Psoas muscle (tissue), 8 donors: ENCODE results near the gene ZNF609. TPM values are rescaled to one million over a fixed set of nuclear protein-coding genes. Genes with fewer than 3 reads are reported as not detected.

Experiments used
- ATAC-seq, 4 donors: fragments of 200-7000 bp; cut with Tn5 transposase; one replicate each; pipeline ENCODE4 v1.9.1; 2020; ENCODE audit warnings: moderate library complexity in 3 of 4, mild to moderate bottlenecking in 2 of 4
- DNase-seq, 2 donors: peaks; one replicate each; pipeline ENCODE4 v3.0.0-alpha.2; 2020
- H3K27ac ChIP-seq: fragments of 200-600 bp; one replicate; pipeline ENCODE4 v1.8.0; 2022
- H3K27me3 ChIP-seq, 3 donors: fragments of 200-600 bp in 1 of 3; one replicate each; pipeline versions ENCODE4 v1.6.1 to v1.8.0; 2013 to 2022; ENCODE audit warnings: low read length in 2 of 3, mild to moderate bottlenecking in 2 of 3, moderate library complexity in 1 of 3; ENCODE audit not compliant: insufficient read depth in 3 of 3
- H3K36me3 ChIP-seq, 2 donors: fragments of 200-600 bp in 1 of 2; one replicate each; pipeline versions ENCODE4 v1.6.1 to v1.8.0; 2013 to 2022; ENCODE audit warnings: low read depth in 1 of 2, mild to moderate bottlenecking in 1 of 2, moderate library complexity in 1 of 2; ENCODE audit not compliant: insufficient read depth in 1 of 2
- H3K4me1 ChIP-seq: fragments of 200-600 bp; one replicate; pipeline ENCODE4 v1.8.0; 2022
- H3K4me3 ChIP-seq: fragments of 200-600 bp; one replicate; pipeline ENCODE4 v1.8.0; 2022; ENCODE audit warnings: mild to moderate bottlenecking
- H3K9me3 ChIP-seq: fragments of 200-600 bp; one replicate; pipeline ENCODE4 v1.8.0; 2022
- CTCF ChIP-seq: fragments of 200-600 bp; IDR thresholded peaks from one replicate; pipeline ENCODE4 v1.8.0; 2022; ENCODE audit warnings: antibody characterized with exemption
- WGBS, 3 donors: extraction: QIAGEN DNeasy Blood & Tissue Kit; methylation state at CpG; one replicate each; pipeline versions ENCODE4 v1.1.6 to v1.1.7; 2013; 5-methylcytosine and 5-hydroxymethylcytosine counted together
- intact Hi-C, 2 donors: fragments of 100-400 bp; cut with DNase I; formaldehyde crosslinking; loops; one replicate each; pipeline versions ENCODE4 v1.11.0 to v1.14.2; 2022
- polyA plus RNA-seq, 3 donors: library from polyadenylated mRNA; stranded (reverse); fragments of 200-250 nt; gene quantifications; one replicate each; pipeline ENCODE4 v1.2.3, GENCODE V29; 2013
- total RNA-seq, 4 donors: library from RNA; stranded (reverse); fragmentation: NEBNext Ultra II Directional in 2 of 4; extraction: Animal tissue kit (Norgen Biotek cat#: 25700) in 2 of 4; gene quantifications; one replicate each; pipeline versions ENCODE4 v1.2.1 to v1.2.4, GENCODE V29; 2021 to 2023
- donor health status: healthy with polysubstance abuse.
- donor health status: DM: no; HTN: no; CAD: no; lungs with moderate emphysema.
- donor health status: Bipolar disorder and iron deficiency.
- donor health status: healthy.
- donor health status: DM: yes; HTN: yes; CAD: no.
- donor health status: DM: no; HTN: no; CAD: no.
- donor health status: DM: no; HTN: no; CAD: no.
- donor health status: DM: yes; HTN: yes; CAD: no.

ZNF609 gene
- total and polyA plus RNA-seq, 7 donors, result 3.2 to 15.0 (median 10.2) TPM

GRCh38 chr15:64525828-64526530 lies 65.6 kb downstream of the ZNF609 start:
- ATAC-seq (no peak), DNase-seq (no peak)
- intact Hi-C loops, result loop anchor here in 1 of 2 donors (5.0 kb wide), 1 partner anchor 36 kb away; no protein-coding TSS in a partner anchor
- no peak overlapping the region for H3K27ac ChIP-seq
- H3K36me3 ChIP-seq, result no peaks in the 10 kb centered on the region
- no peak for TF ChIP-seq CTCF
- peaks cover 26% of the 10 kb centered on the region for H3K4me1 ChIP-seq
- 39 to 60% (median 39%) methylated on average over 8 of the region's 8 CpGs for WGBS, 3 donors
- H3K9me3 ChIP-seq, result no peaks in the 10 kb centered on the region
- H3K27me3 ChIP-seq, result no peaks in the 10 kb centered on the region
- no peak overlapping the region for H3K4me3 ChIP-seq

- no peak for TF ChIP-seq CTCF
- no peak for ATAC-seq
Measured at GRCh38 chr15:64527263-64527984, 67.0 kb downstream of the ZNF609 start.

GRCh38 chr15:64528871-64529270 lies 68.5 kb downstream of the ZNF609 start:
- H3K27me3 ChIP-seq, result no peaks in the 10 kb centered on the region
- no peaks in the 10 kb centered on the region for H3K9me3 ChIP-seq
- DNase-seq, result no peak
- no peaks in the 10 kb centered on the region for H3K36me3 ChIP-seq
- intact Hi-C loops, result loop anchor here in 1 of 2 donors (5.0 kb wide), 1 partner anchor 33 kb away; no protein-coding TSS in a partner anchor
- 90 to 94% (median 93%) methylated on average over 10 of the region's 10 CpGs for WGBS, 3 donors
- H3K4me3 ChIP-seq, result no peak overlapping the region
- no peak overlapping the region for H3K27ac ChIP-seq
- ATAC-seq, result no peak
- peaks cover 10% of the 10 kb centered on the region for H3K4me1 ChIP-seq
- no peak for TF ChIP-seq CTCF

More at GRCh38 chr15:64527263-64527984, 67.0 kb downstream of the ZNF609 start:
- H3K4me1 ChIP-seq, result peaks cover 16% of the 10 kb centered on the region
- intact Hi-C loops, result loop anchor here in 1 of 2 donors (5.0 kb wide), 1 partner anchor 35 kb away; no protein-coding TSS in a partner anchor
- 86 to 89% (median 89%) methylated on average over 4 of the region's 4 CpGs for WGBS, 3 donors
- no peak overlapping the region for H3K4me3 ChIP-seq
- H3K36me3 ChIP-seq, result no peaks in the 10 kb centered on the region
- no peak for DNase-seq
- no peaks in the 10 kb centered on the region for H3K9me3 ChIP-seq
- no peaks in the 10 kb centered on the region for H3K27me3 ChIP-seq
- H3K27ac ChIP-seq, result no peak overlapping the region

- 75 to 86% (median 86%) methylated on average over 1 of the region's 1 CpG for WGBS, 3 donors
- no peak for TF ChIP-seq CTCF
Measured at GRCh38 chr15:64530472-64530871, 70.1 kb downstream of the ZNF609 start.

More at GRCh38 chr15:64530472-64530871, 70.1 kb downstream of the ZNF609 start:
- intact Hi-C loops, result no loop called here
- ATAC-seq (no peak), DNase-seq (no peak)
- no peak overlapping the region for H3K27ac ChIP-seq
- H3K4me3 ChIP-seq, result no peak overlapping the region
- H3K36me3 ChIP-seq, result no peaks in the 10 kb centered on the region
- no peaks in the 10 kb centered on the region for H3K9me3 ChIP-seq
- peaks cover 10% of the 10 kb centered on the region for H3K4me1 ChIP-seq
- H3K27me3 ChIP-seq, result no peaks in the 10 kb centered on the region
